Measurements from ENCODE around the gene RESP18.

RESP18 gene

GRCh38 chr2:219285894-219286425 is 46.6 kb downstream of the RESP18 start:
- no peak for TF ChIP-seq CTCF (IDR thresholded peaks at IDR 0.05; ENCODE audit: control extremely low read depth, extremely low read depth, low read depth, missing control alignments)
- ChIA-PET CTCF (interaction anchor here (1.0 to 16.0 kb wide), 6 partner anchors 5 to 306 kb away, joined by 3 to 336 read pairs (median 12); partner anchors contain the start of gene DNAJB2), POLR2A (interaction anchor here (1.0 kb wide), 1 partner anchor 34 kb away, joined by 8 read pairs; no protein-coding TSS in a partner anchor)
- no peak for DNase-seq (ENCODE audit: extremely low spot score)

DNA sequence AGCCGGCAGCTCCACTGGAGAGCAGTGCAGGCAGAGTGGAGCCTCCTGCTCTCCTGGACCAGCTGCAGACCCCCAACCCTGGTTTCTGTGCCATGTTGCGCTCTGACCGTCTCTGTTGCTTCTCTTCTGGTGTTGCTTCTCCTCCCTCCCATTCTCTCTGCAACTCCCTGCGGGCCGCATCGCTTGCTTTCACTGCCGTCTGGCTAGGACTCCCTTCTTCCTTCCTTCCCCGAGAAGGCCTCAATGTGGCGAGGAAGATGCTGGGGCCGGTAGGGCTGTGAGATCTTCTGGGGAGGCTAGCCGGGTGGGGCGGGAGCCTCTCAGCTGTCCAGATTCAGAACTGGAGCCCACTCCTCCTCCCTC is 47.2 kb downstream of the RESP18 start:
- CTCF ChIA-PET = interaction anchor here (1.1 to 16.0 kb wide), 6 partner anchors 6 to 305 kb away, joined by 3 to 336 read pairs (median 12); partner anchors contain the start of gene DNAJB2
- POLR2A ChIA-PET = no interaction called here
- no peak for TF ChIP-seq CTCF (IDR thresholded peaks at IDR 0.05; ENCODE audit: control extremely low read depth, extremely low read depth, low read depth, missing control alignments)
- no peak for DNase-seq (ENCODE audit: extremely low spot score)

DNA sequence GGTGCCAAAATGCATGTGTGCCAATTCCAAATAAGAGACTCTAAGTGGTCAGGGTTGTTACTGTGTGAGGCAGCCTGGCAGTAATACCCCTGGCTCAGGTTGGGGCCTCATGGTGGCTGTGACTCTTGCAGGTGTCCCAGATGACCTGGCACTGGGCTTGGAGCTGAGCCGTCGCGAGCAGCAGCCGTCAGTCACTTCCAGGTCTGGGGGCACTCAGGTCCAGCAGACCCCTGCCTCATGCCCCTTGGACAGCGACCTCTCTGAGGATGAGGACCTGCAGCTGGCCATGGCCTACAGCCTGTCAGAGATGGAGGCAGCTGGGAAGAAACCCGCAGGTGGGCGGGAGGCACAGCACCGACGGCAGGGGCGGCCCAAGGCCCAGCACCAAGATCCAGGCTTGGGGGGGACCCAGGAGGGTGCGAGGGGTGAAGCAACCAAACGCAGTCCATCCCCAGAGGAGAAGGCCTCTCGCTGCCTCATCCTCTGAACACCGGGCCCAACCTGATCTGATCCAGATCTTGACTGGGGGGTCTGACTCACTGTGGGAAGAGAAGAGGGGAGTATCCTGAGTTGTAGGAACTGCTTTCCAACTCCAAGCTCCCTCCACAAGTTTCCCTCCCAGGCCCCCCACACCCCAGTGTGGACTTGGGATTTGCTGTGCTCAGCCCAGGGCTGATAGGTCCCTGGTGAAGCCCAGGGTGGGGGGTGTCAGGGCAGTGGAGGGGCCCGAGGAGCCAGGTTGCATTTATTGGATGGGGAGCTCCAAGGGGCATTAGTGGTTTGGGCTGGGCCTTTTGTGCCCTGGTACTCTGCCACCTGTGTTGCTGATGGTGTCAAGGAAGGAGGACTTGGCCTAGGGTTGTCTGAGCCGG is 47.8 kb downstream of the RESP18 start:
- TF ChIP-seq CTCF (IDR thresholded peaks at IDR 0.05; ENCODE audit: control extremely low read depth, extremely low read depth, low read depth, missing control alignments) = no peak
- ChIA-PET CTCF (interaction anchor here (1.1 to 16.0 kb wide), 5 partner anchors 6 to 305 kb away, joined by 3 to 336 read pairs (median 4); no protein-coding TSS in a partner anchor), POLR2A (interaction anchor here (1.0 kb wide), 1 partner anchor 113 kb away, joined by 3 read pairs; no protein-coding TSS in a partner anchor)
- no peak for DNase-seq (ENCODE audit: extremely low spot score)

DNA sequence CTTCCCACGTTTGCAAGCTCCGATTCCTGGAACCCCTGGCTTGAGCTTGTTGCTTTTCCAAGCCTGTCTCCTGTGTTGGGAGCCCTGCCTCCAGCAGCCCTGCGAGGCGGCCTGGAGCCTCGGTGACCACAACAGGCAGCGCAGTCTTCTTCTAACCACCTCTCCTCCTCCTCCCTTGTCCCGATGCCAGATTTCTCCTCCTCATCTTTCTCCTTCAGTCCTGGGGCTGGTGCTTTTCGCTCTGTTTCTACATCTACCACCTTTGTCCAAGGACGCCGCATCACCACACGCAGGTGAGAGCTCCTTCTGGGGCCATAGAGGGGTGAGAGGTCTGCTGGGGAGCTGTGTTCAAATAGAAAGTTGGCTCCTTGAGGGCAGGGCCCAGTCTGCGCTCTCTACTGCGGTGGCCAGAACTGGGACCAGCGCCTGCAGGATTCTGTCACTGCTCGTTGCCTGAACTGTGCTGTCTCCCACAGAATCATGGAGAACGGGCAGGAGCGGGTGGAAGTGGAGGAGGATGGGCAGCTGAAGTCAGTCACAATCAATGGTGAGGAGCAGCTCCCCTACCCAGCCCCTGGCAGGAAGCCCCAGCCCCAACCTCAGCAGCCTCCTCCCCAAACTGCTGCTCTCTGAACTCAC is 49.5 kb downstream of the RESP18 start:
- ChIA-PET CTCF (interaction anchor here (0.9 to 16.0 kb wide), 5 partner anchors 8 to 123 kb away, joined by 3 to 336 read pairs (median 6); partner anchors contain the start of gene SLC23A3), POLR2A (interaction anchor here (2.0 kb wide), 1 partner anchor 29 kb away, joined by 8 read pairs; the partner anchor contains the start of gene TUBA4A)
- TF ChIP-seq CTCF (IDR thresholded peaks at IDR 0.05; ENCODE audit: control extremely low read depth, extremely low read depth, low read depth, missing control alignments) = no peak
- no peak for DNase-seq (ENCODE audit: extremely low spot score)

GRCh38 chr2:219282375-219282774 is 50.2 kb downstream of the RESP18 start:
- CTCF ChIA-PET = interaction anchor here (1.2 to 16.0 kb wide), 5 partner anchors 9 to 123 kb away, joined by 3 to 336 read pairs (median 6); partner anchors contain the start of gene SLC23A3
- TF ChIP-seq CTCF (IDR thresholded peaks at IDR 0.05; ENCODE audit: control extremely low read depth, extremely low read depth, low read depth, missing control alignments) = no peak
- no peak for DNase-seq (ENCODE audit: extremely low spot score)
- POLR2A ChIA-PET = interaction anchor here (2.0 to 2.2 kb wide), 2 partner anchors 12 to 28 kb away, joined by 5 to 8 read pairs; partner anchors contain the start of gene TUBA4A

GRCh38 chr2:219281588-219281987 is 51.0 kb downstream of the RESP18 start:
- ChIA-PET CTCF (interaction anchor here (1.2 to 16.0 kb wide), 7 partner anchors 9 to 122 kb away, joined by 3 to 336 read pairs (median 4); partner anchors contain the start of genes DNPEP and SLC23A3), POLR2A (interaction anchor here (1.3 to 2.2 kb wide), 3 partner anchors 10 to 27 kb away, joined by 3 to 8 read pairs (median 5); partner anchors contain the start of gene TUBA4A)
- no peak for TF ChIP-seq CTCF (IDR thresholded peaks at IDR 0.05; ENCODE audit: control extremely low read depth, extremely low read depth, low read depth, missing control alignments)
- no peak for DNase-seq (ENCODE audit: extremely low spot score)

Data from GM10248 (cell line).